Measurements from ENCODE around the gene NET1. TPM values are rescaled to one million over a fixed set of nuclear protein-coding genes. Genes with fewer than 3 reads are reported as not detected.

The NET1 gene
- total and polyA plus RNA-seq, 2 experiments from 2014 or later = 36.5 to 42.9 TPM

DNA sequence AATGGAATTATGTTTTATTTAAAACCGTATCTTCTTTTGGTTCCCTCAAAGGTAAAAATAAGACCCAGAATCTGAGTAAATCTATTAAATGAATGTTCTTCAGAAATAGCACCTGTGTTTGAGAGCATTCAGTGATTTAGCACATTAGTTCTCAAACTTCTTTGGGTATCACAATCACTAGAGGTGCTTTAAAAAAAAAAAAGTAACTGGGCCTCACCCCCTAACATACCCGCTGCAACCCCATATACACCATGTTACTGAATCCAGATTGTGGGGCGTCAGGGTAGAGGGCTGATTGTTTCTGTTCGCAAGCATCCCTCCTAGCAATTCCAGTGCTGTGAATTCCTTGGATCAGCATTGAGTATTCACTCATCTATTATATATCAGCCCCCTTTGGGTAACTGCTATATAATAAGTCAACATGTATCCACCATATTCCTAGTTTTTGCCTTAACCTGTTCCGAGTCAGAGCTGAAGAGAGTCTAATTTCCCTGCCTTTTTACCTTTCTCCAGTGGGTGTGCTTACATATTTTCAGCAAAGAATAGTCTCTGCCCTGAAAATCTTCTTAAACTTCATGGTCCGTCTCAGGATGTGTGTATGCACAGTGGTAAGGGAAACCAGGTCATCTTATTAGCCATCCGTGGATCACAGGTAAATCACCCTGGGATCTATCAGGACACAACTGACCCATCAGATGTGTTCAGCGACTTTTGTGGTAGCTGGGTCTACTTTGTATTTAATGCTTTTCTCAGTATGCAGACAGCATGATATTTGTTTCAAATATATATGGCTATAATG, 46.8 kb downstream of the NET1 start:
- H2AFZ ChIP-seq = no peak overlapping the region
- peaks cover 14% of the 10 kb centered on the region; the same call in 1 of the 2 replicates for H3K4me1 ChIP-seq (ENCODE audit: insufficient read depth)
- no peaks in the 10 kb centered on the region for H4K20me1 ChIP-seq (ENCODE audit: insufficient read depth)
- H3K79me2 ChIP-seq (ENCODE audit: insufficient read depth) = peaks cover 34% of the 10 kb centered on the region
- no peak overlapping the region for H3K4me3 ChIP-seq
- TF ChIP-seq EZH2phosphoT487 (IDR thresholded peaks at IDR 0.05; ENCODE audit: insufficient read depth, low read depth) = no peak
- TF ChIP-seq EZH2 (IDR thresholded peaks at IDR 0.05; ENCODE audit: insufficient read depth, poor library complexity, severe bottlenecking) = no peak
- in situ Hi-C loops (cut with MboI) = no loop called here
- H3K27me3 ChIP-seq (replicated peaks; ENCODE audit: insufficient read depth) = no peaks in the 10 kb centered on the region
- no peaks in the 10 kb centered on the region for H3K9me3 ChIP-seq (ENCODE audit: low read depth)
- peaks cover 52% of the 10 kb centered on the region for H3K36me3 ChIP-seq (ENCODE audit: low read depth)
- H3K4me2 ChIP-seq (ENCODE audit: unreplicated experiment) = no peak overlapping the region
- no peaks in the 10 kb centered on the region for H3K9me2 ChIP-seq (ENCODE audit: insufficient read depth)
- no peak overlapping the region for H3K9ac ChIP-seq
- H3F3A ChIP-seq (ENCODE audit: insufficient read depth) = peaks cover 83% of the 10 kb centered on the region
- 86 to 89% methylated on average over 8 of the region's 8 CpGs for WGBS, 2 experiments (ENCODE audit: low coverage in 1 of 2, low lambda C conversion rate in 2 of 2, missing lambda C conversion rate in 2 of 2)
- H3K27ac ChIP-seq = no peak overlapping the region
- no peak for DNase-seq

DNA sequence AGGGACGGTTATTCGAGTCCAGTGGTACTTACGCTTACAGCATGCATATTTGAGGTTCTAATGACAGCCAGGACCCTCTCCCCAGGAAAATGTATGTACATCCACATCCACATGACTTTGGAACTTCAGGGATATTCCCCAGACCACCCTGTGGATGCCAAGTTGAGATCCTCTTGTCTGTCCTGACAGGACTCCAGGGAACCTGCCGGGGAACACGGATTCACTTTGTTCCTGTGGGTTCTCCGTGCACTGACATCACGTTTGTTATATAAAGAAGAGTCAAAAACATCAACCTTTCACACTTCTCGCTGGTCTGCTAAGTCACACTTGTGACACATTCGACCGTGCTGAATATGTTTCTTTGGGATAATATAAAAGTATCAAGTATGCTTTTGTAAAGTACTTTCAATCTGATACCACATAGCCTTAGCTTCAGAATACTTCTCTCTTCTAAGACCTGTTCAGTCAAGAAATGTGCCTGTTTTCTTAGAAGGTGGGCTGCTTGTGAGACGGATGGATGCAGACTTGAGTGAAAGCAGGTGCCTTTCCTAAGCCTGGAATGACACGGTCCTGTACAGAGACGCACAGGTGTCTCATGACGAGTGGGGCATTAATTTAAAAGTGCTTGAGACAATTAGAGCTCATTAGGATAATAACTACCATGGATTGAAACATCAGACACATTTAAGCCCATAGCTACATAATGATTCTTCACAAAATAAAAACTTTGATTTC, 48.3 kb downstream of the NET1 start:
- in situ Hi-C loops (cut with MboI) = no loop called here
- H3K4me3 ChIP-seq = no peak overlapping the region
- no peaks in the 10 kb centered on the region for H3K9me3 ChIP-seq (ENCODE audit: low read depth)
- no peak overlapping the region for H2AFZ ChIP-seq
- WGBS, 2 experiments (ENCODE audit: low coverage in 1 of 2, low lambda C conversion rate in 2 of 2, missing lambda C conversion rate in 2 of 2) = 90 to 91% methylated on average over 14 of the region's 14 CpGs
- no peaks in the 10 kb centered on the region for H3K9me2 ChIP-seq (ENCODE audit: insufficient read depth)
- peaks cover 14% of the 10 kb centered on the region; the same call in 1 of the 2 replicates for H3K4me1 ChIP-seq (ENCODE audit: insufficient read depth)
- H3K9ac ChIP-seq = no peak overlapping the region
- peaks cover 72% of the 10 kb centered on the region for H3F3A ChIP-seq (ENCODE audit: insufficient read depth)
- H3K4me2 ChIP-seq (ENCODE audit: unreplicated experiment) = no peak overlapping the region
- H3K36me3 ChIP-seq (ENCODE audit: low read depth) = peaks cover 37% of the 10 kb centered on the region
- no peaks in the 10 kb centered on the region for H4K20me1 ChIP-seq (ENCODE audit: insufficient read depth)
- TF ChIP-seq EZH2 (IDR thresholded peaks at IDR 0.05; ENCODE audit: insufficient read depth, poor library complexity, severe bottlenecking) = no peak
- no peak for TF ChIP-seq EZH2phosphoT487 (IDR thresholded peaks at IDR 0.05; ENCODE audit: insufficient read depth, low read depth)
- H3K27ac ChIP-seq = no peak overlapping the region
- no peaks in the 10 kb centered on the region for H3K27me3 ChIP-seq (replicated peaks; ENCODE audit: insufficient read depth)
- DNase-seq = no peak
- H3K79me2 ChIP-seq (ENCODE audit: insufficient read depth) = peaks cover 21% of the 10 kb centered on the region

GRCh38 chr10:5461203-5461588, 48.8 kb downstream of the NET1 start:
- peak; percentile 13 for DNase-seq
- no peak overlapping the region for H3K9ac ChIP-seq
- H3K4me3 ChIP-seq = no peak overlapping the region
- no peaks in the 10 kb centered on the region for H3K9me3 ChIP-seq (ENCODE audit: low read depth)
- 94 to 95% methylated on average over 4 of the region's 4 CpGs for whole genome bisulfite sequencing, 2 experiments (ENCODE audit: low coverage in 1 of 2, low lambda C conversion rate in 2 of 2, missing lambda C conversion rate in 2 of 2)
- H3K9me2 ChIP-seq (ENCODE audit: insufficient read depth) = no peaks in the 10 kb centered on the region
- no peak for TF ChIP-seq EZH2phosphoT487 (IDR thresholded peaks at IDR 0.05; ENCODE audit: insufficient read depth, low read depth)
- TF ChIP-seq EZH2 (IDR thresholded peaks at IDR 0.05; ENCODE audit: insufficient read depth, poor library complexity, severe bottlenecking) = no peak
- peaks cover 31% of the 10 kb centered on the region for H3K36me3 ChIP-seq (ENCODE audit: low read depth)
- peaks cover 18% of the 10 kb centered on the region for H3K4me1 ChIP-seq (ENCODE audit: insufficient read depth)
- H3F3A ChIP-seq (ENCODE audit: insufficient read depth) = peaks cover 67% of the 10 kb centered on the region
- no peak overlapping the region for H3K27ac ChIP-seq
- no peaks in the 10 kb centered on the region for H3K27me3 ChIP-seq (replicated peaks; ENCODE audit: insufficient read depth)
- peaks cover 16% of the 10 kb centered on the region for H3K79me2 ChIP-seq (ENCODE audit: insufficient read depth)
- in situ Hi-C loops (cut with MboI) = no loop called here
- H2AFZ ChIP-seq = no peak overlapping the region
- no peaks in the 10 kb centered on the region for H4K20me1 ChIP-seq (ENCODE audit: insufficient read depth)
- H3K4me2 ChIP-seq (ENCODE audit: unreplicated experiment) = no peak overlapping the region

- DNase-seq = peak; percentile 37
- Histone ChIP-seq H2AFZ (no peak overlapping the region), H3K79me2 (ENCODE audit: insufficient read depth) (0 out of 2 replicates have a peak, but pooled peaks cover 7% of the 10 kb centered on the region), H3K4me3 (no peak overlapping the region), H3F3A (ENCODE audit: insufficient read depth) (peaks cover 58% of the 10 kb centered on the region), H3K27ac (no peak overlapping the region), H3K36me3 (ENCODE audit: low read depth) (peaks cover 22% of the 10 kb centered on the region), H3K4me1 (ENCODE audit: insufficient read depth) (peaks cover 26% of the 10 kb centered on the region), H3K4me2 (ENCODE audit: unreplicated experiment) (peak overlapping the region; percentile 30), H4K20me1 (ENCODE audit: insufficient read depth) (no peaks in the 10 kb centered on the region), H3K9ac (no peak overlapping the region), H3K9me2 (ENCODE audit: insufficient read depth) (no peaks in the 10 kb centered on the region), H3K27me3 (replicated peaks; ENCODE audit: insufficient read depth) (no peaks in the 10 kb centered on the region), H3K9me3 (ENCODE audit: low read depth) (no peaks in the 10 kb centered on the region)
- TF ChIP-seq EZH2 (IDR thresholded peaks at IDR 0.05; ENCODE audit: insufficient read depth, poor library complexity, severe bottlenecking) (no peak), EZH2phosphoT487 (IDR thresholded peaks at IDR 0.05; ENCODE audit: insufficient read depth, low read depth) (no peak)
- WGBS, 2 experiments (ENCODE audit: low coverage in 1 of 2, low lambda C conversion rate in 2 of 2, missing lambda C conversion rate in 2 of 2) = 61 to 62% methylated on average over 17 of the region's 17 CpGs
- in situ Hi-C loops (cut with MboI) = no loop called here
Measured at GRCh38 chr10:5461914-5462840, 49.8 kb downstream of the NET1 start.

Measured in GM23248 (cell line).